Sciatic nerve (tissue), 2 donors: Measurements from ENCODE around the gene PLIN1. TPM values are rescaled to one million over a fixed set of nuclear protein-coding genes. Genes with fewer than 3 reads are reported as not detected.

ENCODE experiments used
- ATAC-seq: fragments of 200-7000 bp; cut with Tn5 transposase; one replicate; pipeline ENCODE4 v1.9.1; 2020; ENCODE audit warnings: mild to moderate bottlenecking, moderate library complexity
- DNase-seq: peaks from one replicate; pipeline ENCODE4 v3.0.0-alpha.2; 2020; ENCODE audit warnings: low spot score
- intact Hi-C: fragments of 100-400 bp; cut with DNase I; formaldehyde crosslinking; loops from one replicate; pipeline ENCODE4 v1.14.2; 2022
- total RNA-seq: library from RNA; stranded (reverse); fragmentation: NEBNext Ultra II Directional; extraction: Animal tissue kit (Norgen Biotek cat#: 25700); gene quantifications from one replicate; pipeline ENCODE4 v1.2.1, GENCODE V29; 2021
- donor health status: DM: no; HTN: no; CAD: no.
- donor health status: DM: no; HTN: no; CAD: no.

PLIN1 gene
- total RNA-seq, 1 donor from 2014 or later: 57.4 TPM

DNA sequence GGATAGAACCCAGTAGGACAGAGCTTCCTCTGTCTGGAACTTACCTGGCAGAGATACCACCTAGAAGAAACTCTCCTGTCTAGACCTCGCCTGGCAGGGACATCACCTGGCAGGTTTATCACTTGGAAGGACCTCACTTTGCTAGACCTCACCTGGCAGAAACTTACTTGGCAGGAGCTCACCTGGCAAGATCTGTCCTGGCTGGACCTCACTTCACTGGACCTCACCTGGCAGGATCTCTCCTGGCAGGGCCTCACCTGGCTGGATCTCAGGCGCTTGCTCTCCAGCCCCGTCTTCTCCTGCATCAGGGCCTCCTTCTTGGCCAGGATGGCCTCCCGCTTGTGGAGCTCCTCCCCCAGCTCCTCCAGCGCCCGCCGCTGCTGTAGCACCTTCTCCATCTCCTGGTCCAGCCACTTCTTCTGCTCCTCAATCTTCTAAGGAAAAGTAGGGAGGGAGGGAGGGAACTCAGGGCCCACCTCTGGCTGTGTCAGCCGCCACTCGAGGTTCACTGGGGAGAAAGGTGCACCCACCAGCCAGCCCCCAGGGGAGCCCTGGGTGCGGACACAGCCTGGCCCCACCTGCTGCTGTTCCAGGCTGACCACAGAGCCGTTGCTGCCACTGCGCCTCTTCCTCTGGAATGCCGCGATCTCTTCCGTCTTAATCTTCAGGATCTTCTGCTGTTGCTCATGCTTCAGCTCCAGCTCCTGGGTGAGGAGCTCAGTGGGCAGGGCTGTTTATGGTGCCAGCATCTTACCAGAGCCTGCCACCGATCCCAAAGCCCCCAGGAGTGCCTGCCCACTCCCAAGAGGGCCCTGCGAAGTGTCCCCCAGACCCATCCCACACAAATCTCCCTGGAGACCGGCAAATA is 46.4 kb downstream of the PLIN1 start:
- intact Hi-C loops: no loop called here
- no peak for ATAC-seq

DNA sequence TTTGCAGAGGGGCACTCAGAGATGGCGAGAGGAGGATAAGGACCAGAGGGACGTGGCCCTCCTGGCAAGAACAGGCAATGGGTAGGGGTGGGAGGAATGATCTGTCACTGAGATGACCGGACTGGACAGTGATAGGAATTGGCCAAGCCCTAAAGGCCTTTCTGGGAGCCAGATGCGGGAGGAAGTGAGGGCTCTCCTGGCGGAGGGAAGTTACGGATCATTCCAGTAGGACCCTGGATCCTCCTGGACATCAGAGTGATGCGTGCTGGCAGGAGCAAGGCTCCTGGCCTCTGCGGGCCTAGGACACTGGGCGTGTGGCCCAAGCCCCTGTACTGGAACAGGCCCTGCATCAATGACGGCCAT is 47.3 kb downstream of the PLIN1 start:
- intact Hi-C loops: no loop called here
- DNase-seq (no peak), ATAC-seq (no peak)

More for the DNA sequence above, 46.4 kb downstream of the PLIN1 start:
- DNase-seq: no peak

DNA sequence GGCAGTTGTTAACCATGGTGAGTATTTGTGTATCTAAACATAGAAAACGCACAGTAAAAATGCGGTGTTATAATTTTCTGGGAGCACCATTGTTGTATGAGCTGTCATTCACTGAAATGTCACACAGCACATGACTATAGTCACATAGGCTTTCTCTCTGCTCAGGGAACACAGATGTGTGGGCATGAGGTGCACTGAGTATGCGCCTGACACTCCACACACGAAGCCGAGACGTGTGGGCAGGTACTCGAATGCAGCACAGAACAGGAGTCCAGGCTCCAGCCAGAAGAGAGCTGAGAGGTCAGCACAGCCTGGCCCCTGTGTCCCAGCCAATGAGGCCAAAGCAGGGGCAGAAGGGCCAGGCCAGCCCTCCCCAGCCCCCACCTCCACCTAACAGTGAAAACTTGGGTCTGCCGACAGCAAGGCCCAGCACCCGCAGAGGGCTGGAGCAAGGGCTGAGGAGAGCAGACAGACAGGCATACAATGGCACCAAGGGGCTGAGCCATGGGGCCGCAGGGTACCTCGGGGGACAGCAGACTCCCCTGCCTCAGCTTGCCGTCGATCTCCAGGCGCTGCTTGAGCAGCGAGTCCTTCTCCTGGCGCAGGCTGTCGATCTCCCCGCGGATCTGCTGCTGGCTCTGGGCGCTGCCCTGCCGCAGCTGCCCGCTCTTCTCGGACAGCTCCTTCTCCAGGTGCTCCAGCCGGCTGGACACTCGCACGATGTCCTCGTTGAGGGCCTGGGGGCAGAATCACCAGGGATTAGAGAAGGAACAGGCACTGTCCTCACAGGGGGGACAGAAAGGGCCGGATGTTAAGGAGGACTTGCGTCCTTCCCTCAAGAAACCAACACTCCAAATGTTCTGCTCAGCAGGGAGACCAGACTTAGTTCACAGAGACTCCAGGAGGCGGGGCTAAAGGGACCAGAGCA is 47.9 kb downstream of the PLIN1 start:
- DNase-seq (no peak), ATAC-seq (no peak)
- intact Hi-C loops: no loop called here

DNA sequence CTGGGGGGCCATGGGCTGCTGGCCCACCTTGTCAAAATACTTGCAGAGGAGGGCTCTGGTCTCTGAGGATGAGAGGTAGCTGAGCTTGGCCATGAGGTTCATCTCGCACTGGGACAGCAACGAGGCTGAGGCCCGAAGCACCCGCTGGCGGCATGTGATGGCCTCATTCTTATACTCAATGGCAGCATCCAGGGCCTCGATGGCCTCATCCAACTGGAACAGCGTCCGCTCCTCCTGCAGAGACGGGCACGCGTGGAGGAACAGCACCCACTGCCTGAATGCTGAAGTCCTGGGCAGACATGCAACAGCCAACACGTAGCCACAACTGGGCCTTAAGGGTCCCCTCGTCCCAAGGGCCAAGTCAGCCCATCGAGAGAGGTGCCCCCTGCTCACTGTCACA is 48.9 kb downstream of the PLIN1 start:
- DNase-seq: no peak
- ATAC-seq: no peak
- intact Hi-C loops: no loop called here

DNA sequence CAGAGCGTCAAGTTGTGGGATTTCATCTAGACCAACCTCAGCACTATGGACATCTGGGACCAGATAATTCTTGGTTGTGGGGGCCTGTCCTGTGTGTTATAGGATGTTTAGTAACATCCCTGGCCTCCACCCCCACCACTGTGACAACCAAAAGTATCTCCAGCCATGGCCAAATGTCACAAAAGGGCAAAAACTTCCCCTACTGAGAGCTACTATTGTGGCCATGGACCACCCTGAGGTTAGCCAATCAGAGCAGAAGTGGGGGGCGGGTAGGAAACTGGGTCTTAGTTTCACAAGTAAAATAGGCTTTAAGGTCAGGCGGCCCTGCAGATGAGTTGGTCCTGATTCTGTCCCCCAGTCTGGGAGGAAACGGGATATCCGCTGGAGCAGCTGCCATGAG is 49.3 kb downstream of the PLIN1 start:
- intact Hi-C loops: no loop called here
- DNase-seq (no peak), ATAC-seq (no peak)

DNA sequence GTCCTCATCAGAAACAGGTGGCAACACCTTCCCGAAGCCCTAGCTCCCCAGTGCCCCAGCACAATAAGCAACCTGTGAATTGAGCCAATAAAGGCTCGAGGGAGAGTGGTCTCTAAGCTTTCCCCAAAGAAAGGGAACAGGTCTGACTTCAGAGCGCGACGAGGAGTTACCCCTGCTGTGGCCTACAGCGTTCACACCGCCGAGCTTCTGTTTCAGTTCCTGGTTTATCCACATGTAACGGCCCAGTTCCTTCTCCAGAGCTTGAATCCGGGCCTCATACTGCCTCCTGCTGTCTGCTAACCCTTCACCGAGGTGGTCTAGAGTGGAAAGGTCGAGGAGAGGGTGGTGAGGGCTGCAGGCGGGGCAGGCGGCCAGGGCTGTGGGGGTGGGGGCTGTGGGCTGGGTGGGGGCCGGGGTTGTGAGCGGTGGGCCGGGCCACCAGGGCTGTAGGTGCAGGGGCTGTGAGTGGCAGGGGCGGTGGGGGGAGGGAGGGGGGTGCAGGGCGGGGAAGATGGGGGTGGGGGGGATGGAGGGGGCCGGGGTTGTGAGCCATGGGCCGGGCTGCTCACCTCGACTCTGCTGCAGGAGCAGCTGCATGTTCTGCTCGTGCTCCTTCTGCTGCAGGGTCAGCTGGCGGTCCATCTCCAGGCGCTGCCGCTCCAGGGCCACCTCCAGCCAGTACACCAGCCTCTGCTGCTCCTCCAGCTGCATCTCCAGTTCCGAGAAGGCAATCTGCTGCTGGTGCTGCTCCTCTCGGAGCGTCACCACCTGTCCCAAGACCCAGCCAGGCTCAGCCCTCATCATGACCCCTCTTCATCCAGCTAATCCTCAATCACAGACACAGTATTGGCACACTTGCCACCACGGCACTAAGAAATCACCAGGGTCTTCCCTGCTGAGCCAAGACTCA is 50.1 kb downstream of the PLIN1 start:
- ATAC-seq (no peak), DNase-seq (no peak)
- intact Hi-C loops: no loop called here

DNA sequence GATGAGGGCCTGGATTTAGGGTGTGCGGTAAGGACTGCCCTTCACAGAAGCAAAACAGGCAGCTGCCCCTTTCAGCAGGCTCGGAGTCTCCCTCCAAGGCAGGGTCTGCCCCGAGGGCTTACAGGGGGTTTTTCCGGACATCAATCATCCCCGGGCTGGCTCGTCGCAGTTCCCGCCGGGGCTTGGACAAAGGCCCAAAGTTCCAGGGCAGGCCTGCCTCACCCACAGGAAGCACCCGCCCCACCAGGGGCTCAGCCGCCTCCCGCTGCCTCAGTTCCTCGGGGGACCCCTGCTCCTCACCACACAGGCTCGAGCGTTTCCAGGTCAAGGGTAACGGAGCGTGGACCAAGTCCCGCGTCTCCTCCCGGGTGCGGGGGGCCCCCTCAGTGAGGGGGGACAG is 50.9 kb downstream of the PLIN1 start:
- no peak for ATAC-seq
- intact Hi-C loops: no loop called here
- DNase-seq: no peak

DNA sequence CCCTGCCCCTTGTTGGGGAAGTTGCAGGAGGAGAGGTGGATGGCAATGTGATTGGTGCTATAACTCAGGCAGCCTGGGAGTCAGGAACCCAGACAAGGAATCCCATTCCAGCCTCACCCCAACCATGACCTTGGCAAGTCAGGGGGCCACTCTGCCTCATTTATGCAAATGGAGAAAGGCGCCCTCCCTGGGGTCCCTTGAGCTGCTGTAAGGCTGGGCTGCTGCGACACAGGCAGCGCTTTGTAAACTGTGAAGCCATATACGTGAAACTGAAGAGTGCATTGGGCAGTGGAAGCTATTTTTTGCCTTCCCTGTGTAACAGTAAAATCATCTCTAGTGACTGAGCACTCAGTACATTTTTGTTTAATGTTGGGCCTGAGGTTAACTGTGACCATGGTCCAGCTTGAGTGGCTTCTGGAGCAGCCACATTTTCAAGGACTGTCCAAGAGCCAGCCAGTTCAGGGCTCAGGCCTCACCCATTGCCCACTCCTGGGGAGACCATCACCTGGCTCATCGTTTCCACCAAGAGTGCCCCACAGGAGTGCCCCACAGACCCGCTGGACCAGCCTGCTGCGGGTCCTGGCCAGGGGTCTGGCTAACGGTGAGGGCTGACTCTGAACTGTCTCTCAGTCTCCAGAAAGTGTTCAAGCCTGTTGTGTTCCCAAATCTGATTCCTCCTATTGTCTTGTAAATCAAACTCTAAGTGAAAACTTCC is 51.8 kb downstream of the PLIN1 start:
- intact Hi-C loops: no loop called here
- DNase-seq (no peak), ATAC-seq (no peak)

DNA sequence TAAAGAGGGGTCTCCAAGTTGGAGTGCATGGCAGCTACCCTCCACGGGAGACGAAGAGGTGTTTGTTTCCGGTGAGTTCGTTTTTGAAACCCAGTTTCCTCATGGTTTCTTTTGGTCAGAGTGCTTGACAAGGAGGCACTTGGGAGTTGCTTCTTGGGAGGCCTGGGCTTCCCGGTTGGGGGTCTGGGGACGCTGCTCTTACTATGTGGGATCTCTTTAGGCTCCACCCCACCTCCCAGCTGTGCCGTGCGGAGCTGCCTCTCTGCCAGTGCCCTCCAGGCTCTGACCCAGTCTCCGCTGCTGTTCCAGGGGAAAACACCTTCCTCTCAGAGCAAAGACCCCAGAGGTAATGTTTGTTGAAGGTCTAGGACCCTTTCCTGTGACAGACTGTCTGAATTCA is 53.5 kb downstream of the PLIN1 start:
- intact Hi-C loops: no loop called here
- no peak for DNase-seq
- no peak for ATAC-seq

DNA sequence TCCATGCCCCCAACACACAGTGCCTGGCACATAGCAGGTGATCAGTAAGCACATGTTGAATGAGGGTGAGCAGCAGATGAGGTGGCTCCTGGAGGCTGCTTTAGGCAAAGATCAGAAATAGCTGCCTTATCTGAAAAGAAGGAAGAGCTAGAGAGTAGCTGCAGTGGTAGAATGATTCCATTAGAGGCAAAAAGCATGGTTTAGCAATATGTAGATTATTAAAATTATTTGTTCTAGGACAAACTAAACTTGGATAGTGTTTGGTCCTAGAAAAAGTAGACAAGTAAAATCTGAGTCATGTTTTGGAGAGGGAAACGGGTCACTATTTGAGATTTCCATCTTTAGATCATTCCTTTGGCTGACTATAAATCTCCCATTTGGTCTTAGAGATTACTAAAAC is 56.0 kb downstream of the PLIN1 start:
- intact Hi-C loops: no loop called here
- DNase-seq: no peak
- ATAC-seq: no peak

DNA sequence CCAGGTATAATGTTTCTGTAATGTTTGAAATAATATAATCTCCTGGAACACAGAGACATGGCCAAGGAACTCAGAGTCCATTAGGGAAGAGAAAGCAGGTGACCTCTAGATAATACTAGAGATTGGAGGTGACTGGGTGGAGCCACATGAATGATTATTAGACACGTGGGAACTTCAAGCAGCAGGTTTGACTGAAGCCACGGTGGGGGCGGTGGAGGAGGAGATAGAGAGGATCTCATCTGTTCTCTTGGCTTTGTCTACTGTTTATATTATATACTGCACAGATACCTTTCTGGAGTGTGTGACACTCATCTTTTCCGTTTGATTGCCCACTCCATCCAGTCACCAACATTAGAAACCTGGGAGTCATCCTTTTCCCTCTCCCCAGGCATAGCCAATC is 57.6 kb downstream of the PLIN1 start:
- ATAC-seq (no peak), DNase-seq (no peak)
- intact Hi-C loops: no loop called here

DNA sequence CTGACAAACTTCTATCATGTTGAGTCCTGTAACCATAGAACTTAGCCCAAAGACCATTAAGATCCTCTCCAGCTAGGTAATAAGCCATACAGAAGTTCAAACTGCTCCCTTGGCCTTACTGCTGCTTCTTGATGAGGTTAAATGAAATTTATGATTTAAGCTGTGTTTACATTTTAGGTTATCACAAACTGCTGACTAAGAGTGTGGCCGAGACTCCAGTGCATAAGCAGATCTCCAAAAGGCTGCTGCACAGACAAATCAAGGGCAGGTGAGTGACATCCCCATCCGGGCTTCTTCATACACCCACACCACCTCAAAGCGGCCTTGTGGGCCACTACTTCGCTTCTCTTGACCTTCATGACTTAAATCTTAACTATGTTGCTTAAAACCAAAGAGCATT is 62.9 kb downstream of the PLIN1 start:
- intact Hi-C loops: no loop called here
- DNase-seq (no peak), ATAC-seq (no peak)

DNA sequence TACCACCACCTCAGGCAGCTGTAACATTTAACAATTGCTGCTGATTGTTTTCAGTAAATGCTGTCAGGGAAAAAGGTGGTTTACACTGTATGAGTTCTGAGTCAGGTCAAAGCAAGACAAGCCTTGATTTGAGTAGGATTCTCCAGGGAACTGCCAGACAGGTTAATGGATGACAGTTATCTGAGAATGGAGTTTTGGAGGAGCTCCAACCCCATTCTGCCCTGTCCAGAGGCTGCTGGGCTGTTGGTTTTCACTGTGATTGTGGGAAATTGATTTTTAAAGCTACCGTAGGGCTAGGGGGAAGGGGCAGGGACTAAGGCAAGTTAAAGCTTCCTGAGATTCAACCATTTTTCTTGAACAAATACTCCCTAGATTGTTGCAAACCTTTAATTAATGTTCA is 64.0 kb downstream of the PLIN1 start:
- no peak for ATAC-seq
- intact Hi-C loops: no loop called here

More for the DNA sequence above, 64.0 kb downstream of the PLIN1 start:
- no peak for DNase-seq

Other genes with a start within 250 kb of the PLIN1 start
- gene RHCG, start 182.8 kb downstream of the PLIN1 start, total RNA-seq: not detected
- 0.22 TPM for gene TICRR, start 103.9 kb downstream of the PLIN1 start, total RNA-seq
- gene KIF7, start 23.9 kb downstream of the PLIN1 start, total RNA-seq: 9.2 TPM
- gene PEX11A, start 11.4 kb upstream of the PLIN1 start, total RNA-seq: 6.2 TPM
- gene WDR93, start 11.4 kb upstream of the PLIN1 start, total RNA-seq: not detected
- 2.1 TPM for gene MESP1, start 71.9 kb upstream of the PLIN1 start, total RNA-seq
- 0.45 TPM for gene MESP2, start 97.0 kb upstream of the PLIN1 start, total RNA-seq
- 53.7 TPM for gene ANPEP, start 135.5 kb upstream of the PLIN1 start, total RNA-seq
- gene AP3S2, start 214.6 kb upstream of the PLIN1 start, total RNA-seq: 41.8 TPM
- 30.1 TPM for gene ARPIN, start 233.6 kb upstream of the PLIN1 start, total RNA-seq